ENCODE measurements around the gene EIF4E. TPM values are rescaled to one million over a fixed set of nuclear protein-coding genes. Genes with fewer than 3 reads are reported as not detected.

Gene EIF4E
- total RNA-seq, 1 experiment from 2014 or later, result 103 TPM

GRCh38 chr4:98946359-98946758 lies 17.4 kb upstream of the EIF4E start:
- CTCF ChIA-PET, result no interaction called here
- H3K4me3 Mint-ChIP-seq (ENCODE audit: low read depth, unreplicated experiment), result no peak overlapping the region
- DNase-seq, result no peak
- intact Hi-C loops (cut with micrococcal nuclease; ENCODE audit: unreplicated experiment), result no loop called here
- no TSS peak for BruUV-seq (replicated peaks)
- no peaks in the 10 kb centered on the region for H3K27me3 Mint-ChIP-seq (ENCODE audit: unreplicated experiment)
- H3K9me3 Mint-ChIP-seq (ENCODE audit: low read depth, unreplicated experiment), result no peaks in the 10 kb centered on the region
- H3K36me3 Mint-ChIP-seq (ENCODE audit: insufficient read depth, unreplicated experiment), result no peaks in the 10 kb centered on the region
- no peak overlapping the region for H3K27ac Mint-ChIP-seq (ENCODE audit: unreplicated experiment)
- no peaks in the 10 kb centered on the region for H3K4me1 Mint-ChIP-seq (ENCODE audit: low read depth, unreplicated experiment)
- no peak for TF ChIP-seq CTCF (IDR thresholded peaks at IDR 0.05; ENCODE audit: unreplicated experiment)

GRCh38 chr4:98945297-98945850 lies 16.4 kb upstream of the EIF4E start:
- DNase-seq, result no peak
- no peaks in the 10 kb centered on the region for H3K4me1 Mint-ChIP-seq (ENCODE audit: low read depth, unreplicated experiment)
- no peaks in the 10 kb centered on the region for H3K9me3 Mint-ChIP-seq (ENCODE audit: low read depth, unreplicated experiment)
- TF ChIP-seq CTCF (IDR thresholded peaks at IDR 0.05; ENCODE audit: unreplicated experiment), result no peak
- intact Hi-C loops (cut with micrococcal nuclease; ENCODE audit: unreplicated experiment), result no loop called here
- no peaks in the 10 kb centered on the region for H3K36me3 Mint-ChIP-seq (ENCODE audit: insufficient read depth, unreplicated experiment)
- H3K4me3 Mint-ChIP-seq (ENCODE audit: low read depth, unreplicated experiment), result no peak overlapping the region
- H3K27ac Mint-ChIP-seq (ENCODE audit: unreplicated experiment), result no peak overlapping the region
- H3K27me3 Mint-ChIP-seq (ENCODE audit: unreplicated experiment), result no peaks in the 10 kb centered on the region
- no TSS peak for BruUV-seq (replicated peaks)
- CTCF ChIA-PET, result no interaction called here

GRCh38 chr4:98939892-98940298 lies 11.0 kb upstream of the EIF4E start:
- Mint-ChIP-seq H3K36me3 (ENCODE audit: insufficient read depth, unreplicated experiment) (peaks cover 3% of the 10 kb centered on the region), H3K4me3 (ENCODE audit: low read depth, unreplicated experiment) (no peak overlapping the region), H3K27me3 (ENCODE audit: unreplicated experiment) (no peaks in the 10 kb centered on the region), H3K9me3 (ENCODE audit: low read depth, unreplicated experiment) (no peaks in the 10 kb centered on the region), H3K27ac (ENCODE audit: unreplicated experiment) (no peak overlapping the region), H3K4me1 (ENCODE audit: low read depth, unreplicated experiment) (peaks cover 32% of the 10 kb centered on the region)
- DNase-seq, result peak; percentile 20
- intact Hi-C loops (cut with micrococcal nuclease; ENCODE audit: unreplicated experiment), result loop anchor here (5.0 to 10.0 kb wide), 3 partner anchors 55 to 285 kb away; partner anchors contain the start of genes METAP1 and TSPAN5
- BruUV-seq (replicated peaks), result no TSS peak
- TF ChIP-seq CTCF (IDR thresholded peaks at IDR 0.05; ENCODE audit: unreplicated experiment), result peak; percentile 69
- CTCF ChIA-PET, result no interaction called here

GRCh38 chr4:98939438-98939837 lies 10.5 kb upstream of the EIF4E start:
- peak overlapping the region; percentile 51 for H3K27ac Mint-ChIP-seq (ENCODE audit: unreplicated experiment)
- CTCF ChIA-PET, result no interaction called here
- no peak for TF ChIP-seq CTCF (IDR thresholded peaks at IDR 0.05; ENCODE audit: unreplicated experiment)
- intact Hi-C loops (cut with micrococcal nuclease; ENCODE audit: unreplicated experiment), result loop anchor here (5.0 to 10.0 kb wide), 3 partner anchors 55 to 285 kb away; partner anchors contain the start of genes METAP1 and TSPAN5
- no TSS peak for BruUV-seq (replicated peaks)
- peaks cover 7% of the 10 kb centered on the region for H3K36me3 Mint-ChIP-seq (ENCODE audit: insufficient read depth, unreplicated experiment)
- no peak for DNase-seq
- H3K4me3 Mint-ChIP-seq (ENCODE audit: low read depth, unreplicated experiment), result no peak overlapping the region
- H3K9me3 Mint-ChIP-seq (ENCODE audit: low read depth, unreplicated experiment), result no peaks in the 10 kb centered on the region
- H3K27me3 Mint-ChIP-seq (ENCODE audit: unreplicated experiment), result no peaks in the 10 kb centered on the region
- peaks cover 34% of the 10 kb centered on the region for H3K4me1 Mint-ChIP-seq (ENCODE audit: low read depth, unreplicated experiment)
